Stimulated activated naive CD8-positive, alpha-beta T cell treated with anti-CD3 and anti-CD28 coated beads, Interleukin-15, amount 100 ng/mL, for 72 hours (primary cell): ENCODE data around the gene FNDC11.

Source experiments
- ATAC-seq: fragments of 150-1000 bp; cut with Tn5 transposase; 2 replicates; pipeline ENCODE4 v1.10.0; 2021; ENCODE audit warnings: mild to moderate bottlenecking, moderate library complexity
- DNase-seq, 2 donors: peaks; one replicate each; pipeline ENCODE4 v3.0.0; 2021 to 2022
- H3K27ac Mint-ChIP-seq, 2 donors: one replicate each; pipeline ENCODE4 v1.8.0; 2022; ENCODE audit warnings: mild to moderate bottlenecking in 2 of 2, mixed read lengths in 2 of 2, moderate library complexity in 2 of 2
- H3K27me3 Mint-ChIP-seq: one replicate; pipeline ENCODE4 v1.8.0; 2022; ENCODE audit warnings: mixed read lengths
- H3K4me1 Mint-ChIP-seq: one replicate; pipeline ENCODE4 v1.8.0; 2022; ENCODE audit warnings: mild to moderate bottlenecking, mixed read lengths
- H3K4me3 Mint-ChIP-seq, 2 donors: one replicate each; pipeline ENCODE4 v1.8.0; 2022; ENCODE audit warnings: mild to moderate bottlenecking in 2 of 2, mixed read lengths in 2 of 2, moderate library complexity in 1 of 2
- H3K9me3 Mint-ChIP-seq, 2 donors: one replicate each; pipeline ENCODE4 v1.8.0; 2022; ENCODE audit warnings: mixed read lengths in 2 of 2

FNDC11 gene

DNA sequence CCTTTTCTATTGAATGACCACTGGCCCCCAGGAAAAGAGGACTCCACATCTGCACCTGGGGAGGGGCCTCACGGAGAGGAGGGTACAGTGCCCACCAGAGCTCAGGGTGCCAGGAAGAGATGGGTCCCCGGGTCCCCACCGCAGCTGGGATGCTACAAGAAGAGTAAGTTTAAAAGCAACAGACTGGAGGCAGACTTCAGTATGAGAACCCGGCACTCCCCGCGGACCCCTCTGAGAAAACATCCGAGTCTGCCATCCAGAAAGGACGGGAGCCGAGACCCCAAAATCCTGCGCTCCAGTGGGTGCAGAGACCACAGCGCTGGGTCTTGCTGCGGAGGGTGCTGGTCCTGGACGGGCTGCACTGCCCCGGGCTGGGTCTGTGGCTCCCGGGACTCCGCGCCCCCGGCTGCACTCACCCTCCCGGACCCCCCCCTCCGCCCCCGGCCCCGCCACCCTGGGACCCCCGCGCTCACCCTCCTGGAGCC lies 19.7 kb downstream of the FNDC11 start:
- H3K4me1 Mint-ChIP-seq = peaks cover 22% of the 10 kb centered on the region
- no peaks in the 10 kb centered on the region for H3K9me3 Mint-ChIP-seq
- peaks cover 38% of the 10 kb centered on the region for H3K27me3 Mint-ChIP-seq
- ATAC-seq (peak; percentile 39), DNase-seq (no peak)
- peak overlapping the region; percentile 79 to 96 for H3K27ac Mint-ChIP-seq
- peak overlapping the region; percentile 79 to 92 for H3K4me3 Mint-ChIP-seq

GRCh38 chr20:63574156-63574828 lies 20.3 kb downstream of the FNDC11 start, which contains the start of gene HELZ2:
Gene HELZ2 (minus strand): TSS chr20:63574239. CDS start chr20:63572385, 1,854 bp downstream.
- ATAC-seq = peak; percentile 85
- Mint-ChIP-seq H3K9me3 (no peaks in the 10 kb centered on the region), H3K27me3 (peaks cover 39% of the 10 kb centered on the region), H3K27ac (peak within 1 kb of the TSS; percentile 79 to 96), H3K4me1 (peaks cover 16% of the 10 kb centered on the region), H3K4me3 (peak within 1 kb of the TSS; percentile 79 to 92)
- peak; percentile 49 to 62 for DNase-seq

- ATAC-seq = no peak
- no peak for DNase-seq
- Mint-ChIP-seq H3K27me3 (peaks cover 34% of the 10 kb centered on the region), H3K4me1 (peaks cover 8% of the 10 kb centered on the region), H3K9me3 (no peaks in the 10 kb centered on the region), H3K27ac (no peak overlapping the region), H3K4me3 (peak overlapping the region; percentile 70 to 79)
These were observed 21.1 kb downstream of the FNDC11 start for GRCh38 chr20:63574829-63575743.

- H3K27me3 Mint-ChIP-seq = peaks cover 41% of the 10 kb centered on the region
These were observed 22.4 kb downstream of the FNDC11 start for GRCh38 chr20:63576311-63576710.

GRCh38 chr20:63577317-63577894 lies 23.4 kb downstream of the FNDC11 start:
- ATAC-seq = no peak
- Mint-ChIP-seq H3K4me3 (no peak overlapping the region), H3K4me1 (peaks cover 17% of the 10 kb centered on the region)

More at GRCh38 chr20:63576311-63576710, 22.4 kb downstream of the FNDC11 start:
- DNase-seq (no peak), ATAC-seq (no peak)
- Mint-ChIP-seq H3K4me3 (no peak overlapping the region), H3K27ac (no peak overlapping the region), H3K4me1 (peaks cover 16% of the 10 kb centered on the region), H3K9me3 (no peaks in the 10 kb centered on the region)

GRCh38 chr20:63578224-63579016 lies 24.5 kb downstream of the FNDC11 start:
- Mint-ChIP-seq H3K9me3 (no peaks in the 10 kb centered on the region), H3K4me3 (no peak overlapping the region), H3K27me3 (peaks cover 41% of the 10 kb centered on the region), H3K4me1 (peaks cover 15% of the 10 kb centered on the region), H3K27ac (no peak overlapping the region)
- DNase-seq (peak in 1 of 2 donors; percentile 22), ATAC-seq (no peak)

More at GRCh38 chr20:63577317-63577894, 23.4 kb downstream of the FNDC11 start:
- no peak for DNase-seq
- peaks cover 41% of the 10 kb centered on the region for H3K27me3 Mint-ChIP-seq
- no peak overlapping the region for H3K27ac Mint-ChIP-seq
- H3K9me3 Mint-ChIP-seq = no peaks in the 10 kb centered on the region

DNA sequence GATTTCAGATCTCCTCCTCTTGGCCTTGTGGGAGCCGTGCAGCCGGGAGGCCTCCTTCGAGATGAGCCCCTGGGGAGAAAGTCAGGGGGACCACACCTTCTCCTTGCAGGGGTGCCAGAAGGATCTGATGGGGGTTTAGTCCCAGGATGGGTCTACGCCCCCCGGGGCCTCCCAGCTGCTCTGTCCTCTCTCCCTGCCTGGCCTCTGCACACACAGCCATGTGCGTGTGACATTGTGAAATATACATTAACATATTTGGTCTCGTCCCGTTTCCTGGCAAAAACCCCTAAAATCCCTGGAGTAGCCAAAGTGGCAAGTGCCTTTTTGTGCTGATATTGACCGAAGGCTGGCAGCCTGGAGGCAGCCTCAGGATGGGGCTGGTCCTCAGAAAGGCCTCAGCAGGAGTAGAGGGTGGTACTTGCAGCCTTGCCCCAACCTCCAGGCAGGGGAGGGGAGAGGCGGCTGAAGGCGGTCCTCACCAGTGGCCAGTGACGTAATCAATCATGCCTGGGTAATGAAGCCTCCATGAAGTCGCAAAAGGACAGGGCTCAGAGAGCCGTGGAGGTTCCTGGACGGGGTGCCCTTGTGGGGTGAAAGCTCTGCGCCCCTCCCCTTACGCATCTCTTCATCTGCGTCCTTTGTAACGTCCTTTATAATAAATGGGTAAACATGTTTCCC lies 25.2 kb downstream of the FNDC11 start:
- DNase-seq = no peak
- H3K4me3 Mint-ChIP-seq = no peak overlapping the region
- no peaks in the 10 kb centered on the region for H3K9me3 Mint-ChIP-seq
- H3K27ac Mint-ChIP-seq = no peak overlapping the region
- H3K4me1 Mint-ChIP-seq = peaks cover 12% of the 10 kb centered on the region
- ATAC-seq = no peak
- H3K27me3 Mint-ChIP-seq = peaks cover 41% of the 10 kb centered on the region

DNA sequence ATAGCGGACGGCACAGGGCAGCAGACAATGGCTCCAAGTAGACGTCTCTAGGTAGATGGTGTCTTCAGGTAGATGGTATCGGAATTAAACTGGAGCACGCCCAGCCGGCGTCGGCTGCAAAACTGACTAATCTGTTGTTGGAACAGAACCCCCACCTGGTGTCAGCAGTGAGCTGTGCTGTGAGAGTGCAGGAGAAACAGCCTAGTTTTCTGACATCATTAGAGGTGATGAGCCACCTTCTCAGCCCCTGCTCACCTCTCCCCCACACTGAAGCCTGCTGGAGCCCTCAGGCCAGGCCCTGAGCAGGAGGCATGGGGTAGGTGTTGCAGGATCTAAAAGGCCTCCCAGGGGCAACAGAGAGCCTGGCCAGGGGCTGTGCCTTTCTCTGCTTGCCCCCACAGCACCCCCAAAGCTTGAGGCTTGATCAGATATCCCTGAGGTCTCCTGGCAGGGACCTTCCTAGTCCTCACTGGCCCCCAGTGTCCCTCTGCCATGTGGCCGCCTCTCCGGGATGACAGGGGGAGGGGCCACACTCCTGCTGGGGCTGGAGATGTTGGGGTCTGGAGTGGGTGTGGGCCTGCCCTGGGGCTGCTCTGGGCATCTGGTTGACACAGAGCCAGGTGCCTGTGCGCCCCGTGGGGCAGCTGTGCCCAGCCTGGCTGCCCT lies 27.0 kb downstream of the FNDC11 start:
- peak; percentile 61 to 73 for DNase-seq
- H3K4me1 Mint-ChIP-seq = peaks cover 12% of the 10 kb centered on the region

GRCh38 chr20:63582382-63583063 lies 28.6 kb downstream of the FNDC11 start:
- Mint-ChIP-seq H3K9me3 (no peaks in the 10 kb centered on the region), H3K4me3 (no peak overlapping the region), H3K27ac (no peak overlapping the region), H3K27me3 (peaks cover 31% of the 10 kb centered on the region), H3K4me1 (peaks cover 17% of the 10 kb centered on the region)
- no peak for DNase-seq
- ATAC-seq = no peak

More for the DNA sequence above, 27.0 kb downstream of the FNDC11 start:
- peak; percentile 98 for ATAC-seq
- no peaks in the 10 kb centered on the region for H3K9me3 Mint-ChIP-seq
- H3K4me3 Mint-ChIP-seq = no peak overlapping the region
- no peak overlapping the region for H3K27ac Mint-ChIP-seq
- H3K27me3 Mint-ChIP-seq = peaks cover 40% of the 10 kb centered on the region

GRCh38 chr20:63585616-63586565 lies 31.9 kb downstream of the FNDC11 start:
- ATAC-seq (no peak), DNase-seq (no peak)
- Mint-ChIP-seq H3K9me3 (no peaks in the 10 kb centered on the region), H3K4me3 (no peak overlapping the region), H3K27me3 (peaks cover 8% of the 10 kb centered on the region), H3K4me1 (peaks cover 22% of the 10 kb centered on the region), H3K27ac (no peak overlapping the region)

- H3K27ac Mint-ChIP-seq = no peak overlapping the region
- DNase-seq = no peak
These were observed 32.8 kb downstream of the FNDC11 start for GRCh38 chr20:63586797-63587196.

DNA sequence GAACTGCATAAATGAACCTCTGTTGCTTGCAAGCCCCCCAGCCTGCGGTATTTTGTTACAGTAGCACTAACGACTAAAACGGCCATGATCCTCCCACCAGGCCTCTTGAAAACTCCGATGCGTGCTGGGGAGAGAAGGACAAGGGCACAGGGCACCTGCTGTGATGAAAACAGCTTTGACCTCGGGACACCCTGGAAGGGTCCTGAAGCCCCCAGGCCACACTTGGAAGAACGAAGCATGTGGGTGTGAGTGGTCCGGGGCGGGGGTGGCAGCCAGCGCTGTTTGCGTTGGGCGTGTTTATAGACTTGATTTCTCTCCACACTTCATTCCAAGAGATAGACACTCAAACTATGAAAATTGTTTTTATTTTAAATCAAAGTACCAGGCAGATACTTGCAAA lies 33.3 kb downstream of the FNDC11 start:
- DNase-seq (no peak), ATAC-seq (no peak)
- H3K4me3 Mint-ChIP-seq = no peak overlapping the region
- no peak overlapping the region for H3K27ac Mint-ChIP-seq
- H3K9me3 Mint-ChIP-seq = no peaks in the 10 kb centered on the region
- peaks cover 17% of the 10 kb centered on the region for H3K4me1 Mint-ChIP-seq
- peaks cover 8% of the 10 kb centered on the region for H3K27me3 Mint-ChIP-seq

More at GRCh38 chr20:63586797-63587196, 32.8 kb downstream of the FNDC11 start:
- no peaks in the 10 kb centered on the region for H3K9me3 Mint-ChIP-seq
- no peak for ATAC-seq
- no peak overlapping the region for H3K4me3 Mint-ChIP-seq
- peaks cover 8% of the 10 kb centered on the region for H3K27me3 Mint-ChIP-seq
- peaks cover 17% of the 10 kb centered on the region for H3K4me1 Mint-ChIP-seq
